Fibroblast of skin of right quadriceps (primary cell): ENCODE data around the gene RFX3.
A peak's percentile ranks its signal among the peaks of the same experiment; 100 is the strongest.

Experiments used
- DNase-seq: peaks from one replicate; pipeline ENCODE4 v3.0.0-alpha.2; 2013

The RFX3 gene

GRCh38 chr9:3525836-3526164, at the start of gene RFX3:
RFX3 (minus strand) TSS chr9:3526001; CDS start chr9:3395588, 130,413 bp downstream.
- peak; percentile 96 for DNase-seq

GRCh38 chr9:3571500-3571899, 45.7 kb upstream of the RFX3 start:
- DNase-seq, result no peak

GRCh38 chr9:3569529-3569928, 43.7 kb upstream of the RFX3 start:
- no peak for DNase-seq

- DNase-seq, result no peak
These were observed 42.2 kb upstream of the RFX3 start for GRCh38 chr9:3567988-3568387.

GRCh38 chr9:3553076-3553765, 27.4 kb upstream of the RFX3 start:
- no peak for DNase-seq

- DNase-seq, result no peak
These were observed 23.4 kb upstream of the RFX3 start for GRCh38 chr9:3549225-3549624.

GRCh38 chr9:3548648-3549047, 22.8 kb upstream of the RFX3 start:
- no peak for DNase-seq

GRCh38 chr9:3541206-3541605, 15.4 kb upstream of the RFX3 start:
- DNase-seq, result no peak

GRCh38 chr9:3534614-3535404, 9.0 kb upstream of the RFX3 start:
- no peak for DNase-seq

- DNase-seq, result no peak
These were observed 6.4 kb upstream of the RFX3 start for GRCh38 chr9:3532158-3532557.

- no peak for DNase-seq
These were observed 2.6 kb upstream of the RFX3 start for GRCh38 chr9:3528451-3528850.

GRCh38 chr9:3526997-3527940, 1.5 kb upstream of the RFX3 start:
- no peak for DNase-seq

GRCh38 chr9:3526165-3526996, 580 bp upstream of the RFX3 start:
- peak; percentile 90 for DNase-seq

GRCh38 chr9:3525096-3525835, 535 bp downstream of the RFX3 start:
- DNase-seq, result no peak

- no peak for DNase-seq
These were observed 3.8 kb downstream of the RFX3 start for GRCh38 chr9:3521966-3522365.

- DNase-seq, result no peak
These were observed 5.2 kb downstream of the RFX3 start for GRCh38 chr9:3520564-3520963.

GRCh38 chr9:3517377-3518048, 8.3 kb downstream of the RFX3 start:
- no peak for DNase-seq

GRCh38 chr9:3516667-3517330, 9.0 kb downstream of the RFX3 start:
- DNase-seq, result no peak

GRCh38 chr9:3515405-3515804, 10.4 kb downstream of the RFX3 start:
- DNase-seq, result no peak

- DNase-seq, result no peak
These were observed 11.0 kb downstream of the RFX3 start for GRCh38 chr9:3514786-3515185.
